Measurements from ENCODE around the gene POLR2F.

The POLR2F gene

GRCh38 chr22:37990862-37991261 lies 37.4 kb downstream of the POLR2F start:
- TF ChIP-seq, protein P1, sequence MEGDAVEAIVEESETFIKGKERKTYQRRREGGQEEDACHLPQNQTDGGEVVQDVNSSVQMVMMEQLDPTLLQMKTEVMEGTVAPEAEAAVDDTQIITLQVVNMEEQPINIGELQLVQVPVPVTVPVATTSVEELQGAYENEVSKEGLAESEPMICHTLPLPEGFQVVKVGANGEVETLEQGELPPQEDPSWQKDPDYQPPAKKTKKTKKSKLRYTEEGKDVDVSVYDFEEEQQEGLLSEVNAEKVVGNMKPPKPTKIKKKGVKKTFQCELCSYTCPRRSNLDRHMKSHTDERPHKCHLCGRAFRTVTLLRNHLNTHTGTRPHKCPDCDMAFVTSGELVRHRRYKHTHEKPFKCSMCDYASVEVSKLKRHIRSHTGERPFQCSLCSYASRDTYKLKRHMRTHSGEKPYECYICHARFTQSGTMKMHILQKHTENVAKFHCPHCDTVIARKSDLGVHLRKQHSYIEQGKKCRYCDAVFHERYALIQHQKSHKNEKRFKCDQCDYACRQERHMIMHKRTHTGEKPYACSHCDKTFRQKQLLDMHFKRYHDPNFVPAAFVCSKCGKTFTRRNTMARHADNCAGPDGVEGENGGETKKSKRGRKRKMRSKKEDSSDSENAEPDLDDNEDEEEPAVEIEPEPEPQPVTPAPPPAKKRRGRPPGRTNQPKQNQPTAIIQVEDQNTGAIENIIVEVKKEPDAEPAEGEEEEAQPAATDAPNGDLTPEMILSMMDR (IDR thresholded peaks at IDR 0.05; ENCODE audit: unreplicated experiment in 3 of 3) = no peak
- no peaks in the 10 kb centered on the region for H3K36me3 Mint-ChIP-seq (ENCODE audit: low read depth)
- H3K4me1 Mint-ChIP-seq = no peaks in the 10 kb centered on the region
- H3K27ac Mint-ChIP-seq = no peak overlapping the region
- no peaks in the 10 kb centered on the region for H3K27me3 Mint-ChIP-seq (ENCODE audit: low read depth)
- H3K9me3 Mint-ChIP-seq = no peaks in the 10 kb centered on the region
- H3K4me3 Mint-ChIP-seq = no peak overlapping the region

DNA sequence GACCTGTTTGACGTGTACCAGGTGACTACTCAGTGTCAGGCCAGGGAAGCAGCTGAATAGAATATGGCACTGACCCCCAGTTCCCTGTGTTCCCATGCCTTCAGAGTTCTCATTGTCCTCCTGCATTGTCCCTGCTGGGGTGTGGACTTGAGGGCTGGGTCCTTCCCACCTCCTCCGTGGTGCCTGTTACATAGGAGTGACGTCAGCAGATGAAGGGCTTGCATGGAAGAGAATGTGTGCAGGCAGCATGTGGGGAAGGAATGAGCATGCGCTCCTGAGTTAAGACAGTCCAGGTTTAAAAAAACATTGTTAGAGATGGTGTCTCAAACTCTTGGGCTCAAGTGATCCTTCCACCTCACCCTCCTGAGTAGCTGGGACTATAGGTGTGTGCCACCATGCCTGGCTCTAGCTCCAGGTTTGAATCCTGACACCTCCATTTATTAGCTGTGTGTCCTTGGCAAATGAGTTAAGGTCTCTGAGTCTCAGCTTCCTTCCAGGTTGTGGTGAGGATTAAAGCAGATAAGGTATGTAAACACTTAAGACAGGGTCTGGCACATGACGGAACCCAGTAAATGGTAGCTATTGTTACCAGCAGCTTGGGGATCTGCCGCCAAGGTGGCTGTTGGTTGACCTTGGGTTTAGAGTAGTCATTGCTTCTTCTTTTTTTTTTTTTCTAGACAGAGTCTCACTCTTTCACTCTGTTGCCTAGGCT lies 38.4 kb downstream of the POLR2F start:
- TF ChIP-seq, protein P1 (IDR thresholded peaks at IDR 0.05; ENCODE audit: unreplicated experiment in 3 of 3) = no peak
- no peaks in the 10 kb centered on the region for H3K9me3 Mint-ChIP-seq
- no peaks in the 10 kb centered on the region for H3K36me3 Mint-ChIP-seq (ENCODE audit: low read depth)
- H3K4me3 Mint-ChIP-seq = no peak overlapping the region
- peaks cover 2% of the 10 kb centered on the region for H3K4me1 Mint-ChIP-seq
- H3K27me3 Mint-ChIP-seq (ENCODE audit: low read depth) = no peaks in the 10 kb centered on the region
- no peak overlapping the region for H3K27ac Mint-ChIP-seq

GRCh38 chr22:37994049-37994448 lies 40.5 kb downstream of the POLR2F start:
- no peak overlapping the region for H3K4me3 Mint-ChIP-seq
- H3K9me3 Mint-ChIP-seq = no peaks in the 10 kb centered on the region
- TF ChIP-seq, protein P1 (IDR thresholded peaks at IDR 0.05; ENCODE audit: unreplicated experiment in 3 of 3) = no peak

DNA sequence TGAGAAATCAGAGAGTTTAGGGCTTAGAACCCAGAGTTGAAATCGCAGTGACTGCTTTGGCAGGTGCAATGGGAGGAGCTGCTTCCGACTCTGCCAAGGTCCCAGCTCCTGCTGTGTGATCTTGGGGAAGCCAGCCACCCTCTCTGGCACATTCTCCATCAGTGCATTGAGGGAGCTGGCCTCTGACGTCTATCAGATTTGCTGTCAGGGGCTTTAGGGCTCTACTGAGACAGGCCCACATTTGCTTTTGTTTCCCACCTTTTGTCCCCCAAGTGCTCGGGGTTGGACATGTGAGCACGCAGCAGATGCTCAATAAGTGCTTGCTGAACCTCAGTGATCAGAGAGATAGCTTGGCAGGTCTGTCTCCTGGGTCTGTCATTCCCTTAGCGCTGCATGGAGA lies 41.5 kb downstream of the POLR2F start:
- Mint-ChIP-seq H3K36me3 (ENCODE audit: low read depth) (no peaks in the 10 kb centered on the region), H3K4me3 (no peak overlapping the region), H3K27ac (no peak overlapping the region), H3K27me3 (ENCODE audit: low read depth) (no peaks in the 10 kb centered on the region), H3K9me3 (no peaks in the 10 kb centered on the region), H3K4me1 (peaks cover 12% of the 10 kb centered on the region)
- TF ChIP-seq, protein P1 (IDR thresholded peaks at IDR 0.05; ENCODE audit: unreplicated experiment in 3 of 3) = no peak

More at GRCh38 chr22:37994049-37994448, 40.5 kb downstream of the POLR2F start:
- Mint-ChIP-seq H3K27ac (no peak overlapping the region), H3K4me1 (peaks cover 12% of the 10 kb centered on the region), H3K27me3 (ENCODE audit: low read depth) (no peaks in the 10 kb centered on the region), H3K36me3 (ENCODE audit: low read depth) (no peaks in the 10 kb centered on the region)

DNA sequence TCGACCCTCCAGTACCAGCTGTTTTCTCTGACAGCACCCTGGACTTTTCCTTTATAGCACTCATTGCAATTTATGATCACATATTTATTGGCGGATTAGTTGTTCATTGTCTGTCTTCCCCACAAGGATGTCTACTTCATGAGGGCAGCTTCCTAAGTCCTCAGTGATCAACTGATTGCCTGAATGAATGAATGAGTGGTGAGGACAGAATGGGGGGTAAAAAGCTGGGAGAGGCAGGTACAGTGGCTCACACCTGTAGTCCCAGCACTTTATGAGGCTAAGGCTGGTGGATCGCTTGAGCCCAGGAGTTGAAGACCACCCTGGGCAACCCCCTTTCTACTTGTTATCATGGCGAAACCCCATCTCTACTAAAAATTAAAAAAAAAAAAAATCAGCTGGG lies 42.0 kb downstream of the POLR2F start:
- Mint-ChIP-seq H3K27me3 (ENCODE audit: low read depth) (no peaks in the 10 kb centered on the region), H3K4me1 (peaks cover 12% of the 10 kb centered on the region), H3K4me3 (no peak overlapping the region), H3K9me3 (no peaks in the 10 kb centered on the region), H3K27ac (no peak overlapping the region), H3K36me3 (ENCODE audit: low read depth) (no peaks in the 10 kb centered on the region)
- TF ChIP-seq, protein P1 (IDR thresholded peaks at IDR 0.05; ENCODE audit: unreplicated experiment in 3 of 3) = no peak

DNA sequence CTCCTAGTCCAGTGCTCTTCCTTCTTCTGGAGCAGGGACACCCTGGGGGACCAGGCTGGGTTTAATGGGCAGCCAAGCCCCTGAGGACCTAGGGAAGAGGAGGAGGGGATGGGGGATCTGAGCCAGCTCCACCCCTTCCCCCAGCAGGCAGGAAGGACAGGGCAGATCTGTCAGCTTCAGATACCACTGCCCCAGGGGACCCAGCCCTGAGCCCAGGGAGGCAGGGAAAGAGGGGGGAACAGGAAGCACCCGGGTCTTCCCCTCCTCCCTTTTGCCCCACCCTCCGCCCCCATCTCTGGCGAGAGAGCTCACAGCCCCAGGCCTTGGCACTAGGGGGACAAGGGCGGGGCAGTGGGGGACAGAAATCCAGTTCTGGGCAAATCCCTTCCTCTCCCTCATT lies 42.6 kb downstream of the POLR2F start:
- Mint-ChIP-seq H3K27me3 (ENCODE audit: low read depth) (peaks cover under 1% of the 10 kb centered on the region), H3K27ac (no peak overlapping the region), H3K36me3 (ENCODE audit: low read depth) (no peaks in the 10 kb centered on the region), H3K4me3 (no peak overlapping the region), H3K4me1 (peaks cover 12% of the 10 kb centered on the region), H3K9me3 (no peaks in the 10 kb centered on the region)
- TF ChIP-seq, protein P1 (IDR thresholded peaks at IDR 0.05; ENCODE audit: unreplicated experiment in 3 of 3) = no peak
